ENCODE data around the gene CRLF3.

DNA sequence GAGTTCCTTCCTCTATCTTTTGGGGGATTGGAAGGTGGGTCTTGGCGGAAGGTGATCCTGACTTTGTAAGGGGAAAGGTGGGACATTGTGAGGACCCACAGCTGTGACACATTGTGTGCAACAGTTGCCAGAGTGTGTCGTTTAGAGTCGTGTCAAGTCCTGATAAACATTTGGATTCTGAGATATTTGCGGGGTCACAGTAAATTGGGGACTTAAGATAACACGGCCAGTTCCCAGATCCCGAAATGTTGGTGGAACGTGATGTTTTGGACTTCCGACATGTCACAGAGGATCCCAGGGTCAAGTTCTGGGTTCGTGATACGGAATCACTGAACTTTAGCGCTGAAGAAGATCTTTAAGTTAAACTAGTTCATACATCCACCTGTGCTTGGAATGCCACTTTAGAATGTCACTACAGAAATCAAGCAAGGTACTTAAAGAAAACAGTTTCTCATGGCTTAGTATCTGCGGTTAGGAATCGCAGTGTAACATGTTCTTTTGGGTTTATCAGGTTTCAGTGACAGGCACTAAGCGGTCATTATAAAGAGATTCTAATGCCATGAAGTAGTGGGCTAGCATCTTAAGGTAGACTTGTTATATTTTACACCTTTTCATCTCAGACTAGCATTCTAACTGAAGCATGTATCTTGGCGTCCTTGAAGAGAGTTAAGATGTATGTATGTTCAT lies 8.1 kb upstream of the CRLF3 start:
- TF ChIP-seq CTCF (IDR thresholded peaks at IDR 0.05) (no peak), POLR2AphosphoS5 (IDR thresholded peaks at IDR 0.05) (no peak)
